Left ventricle myocardium superior (tissue), 1 donor: ENCODE results near the gene FGF2. TPM values are rescaled to one million over a fixed set of nuclear protein-coding genes. Genes with fewer than 3 reads are reported as not detected.
"Not testable (repeated sequence)": the region's sequence is repeated elsewhere in the genome, so short reads cannot be mapped to it uniquely, and the experiment has no call there.

Source experiments
- ATAC-seq: fragments of 200-7000 bp; cut with Tn5 transposase; one replicate; pipeline ENCODE4 v1.9.1; 2020; ENCODE audit warnings: mild to moderate bottlenecking, moderate library complexity
- DNase-seq: peaks from one replicate; pipeline ENCODE4 v3.0.0-alpha.2; 2020
- intact Hi-C: fragments of 100-400 bp; cut with micrococcal nuclease; formaldehyde crosslinking; loops from one replicate; pipeline ENCODE4 v1.11.0; 2022
- total RNA-seq: library from RNA; stranded (reverse); fragmentation: NEBNext Ultra II Directional; extraction: Animal tissue kit (Norgen Biotek cat#: 25700); gene quantifications from one replicate; pipeline ENCODE4 v1.2.1, GENCODE V29; 2021
- donor health status: DM: no; HTN: yes; CAD: no; lungs with severe emphysema.

Gene FGF2
- total RNA-seq, 1 donor from 2014 or later: 5.2 TPM

DNA sequence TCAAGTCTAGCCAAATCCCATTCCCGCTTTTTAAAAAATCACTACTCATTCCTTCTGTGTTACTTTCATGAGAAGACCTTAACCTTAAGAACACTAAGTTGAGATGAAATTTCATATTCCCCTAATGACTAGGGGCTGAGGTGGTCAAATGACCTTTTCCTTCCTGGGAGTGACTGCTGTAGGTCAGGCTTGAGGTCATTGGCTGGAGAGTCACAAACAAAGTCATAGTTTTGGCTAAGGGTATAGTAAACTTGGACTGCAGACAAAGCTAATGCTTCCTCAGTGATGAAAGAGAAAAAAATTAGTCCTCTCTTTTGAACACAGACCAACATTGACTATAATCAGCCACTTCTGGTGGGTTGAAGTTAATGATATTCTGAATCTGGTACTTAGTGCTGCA is 16.0 kb upstream of the FGF2 start:
- ATAC-seq: no peak
- intact Hi-C loops: no loop called here
- no peak for DNase-seq

- DNase-seq, intact Hi-C loops, ATAC-seq: not testable (repeated sequence)
Observed at GRCh38 chr4:122811781-122812180, 14.8 kb upstream of the FGF2 start.

- ATAC-seq, intact Hi-C loops, DNase-seq: not testable (repeated sequence)
Observed at GRCh38 chr4:122812823-122813222, 13.8 kb upstream of the FGF2 start.

DNA sequence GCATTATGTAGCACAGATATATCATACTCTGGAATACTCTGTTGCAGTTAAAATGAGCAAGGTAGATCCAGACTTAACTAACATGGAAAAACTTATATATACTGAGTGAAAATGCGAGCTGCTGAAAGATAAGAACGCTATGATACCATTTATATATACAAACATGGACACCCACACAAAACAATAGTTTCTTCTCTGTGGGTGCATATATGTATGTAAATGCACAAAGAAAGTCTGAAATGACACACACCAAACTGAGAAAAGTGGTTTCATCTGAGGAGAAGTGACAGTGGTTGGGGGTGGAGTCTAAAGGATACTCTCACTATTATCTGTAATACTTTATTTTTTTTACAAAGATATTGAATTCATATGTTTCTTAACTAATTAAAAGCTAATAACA is 12.2 kb upstream of the FGF2 start:
- no peak for DNase-seq
- ATAC-seq: no peak
- intact Hi-C loops: no loop called here

DNA sequence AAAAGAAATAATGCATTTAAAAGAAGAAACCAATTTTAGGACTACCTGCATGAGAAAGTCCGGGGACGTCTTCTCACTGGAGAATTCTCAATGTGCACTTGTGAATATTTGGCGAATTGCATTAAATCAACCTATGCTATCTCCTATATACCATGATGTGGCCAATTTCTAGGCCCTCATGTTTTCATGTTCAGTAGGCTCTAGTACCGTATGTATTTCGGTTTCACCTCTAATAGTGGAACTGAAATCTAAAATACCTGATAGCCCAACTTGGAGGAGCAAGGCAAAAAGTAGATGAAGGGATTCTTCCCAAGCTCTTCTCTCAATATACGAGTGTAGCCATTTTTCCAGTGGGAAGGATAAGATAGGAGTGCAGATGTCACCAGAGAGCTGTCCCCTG is 11.4 kb upstream of the FGF2 start:
- no peak for DNase-seq
- intact Hi-C loops: no loop called here
- ATAC-seq: no peak

DNA sequence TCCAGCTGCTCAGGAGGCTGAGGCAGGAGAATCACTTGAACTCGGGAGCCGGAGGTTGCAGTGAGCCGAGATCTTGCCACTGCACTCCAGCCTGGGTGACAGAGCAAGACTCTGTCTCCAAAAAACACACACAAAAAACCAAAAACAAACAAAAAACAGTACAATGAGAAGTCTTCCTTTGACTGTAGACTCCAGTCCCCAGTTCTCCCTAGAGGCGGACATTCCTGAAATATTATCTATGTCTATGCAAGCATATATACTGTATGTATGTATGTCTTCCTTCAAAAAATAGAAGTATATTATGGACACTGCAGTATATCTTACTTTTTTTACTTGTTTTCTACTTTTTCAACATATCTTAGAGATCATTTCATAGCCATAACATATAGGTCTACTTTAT is 10.2 kb upstream of the FGF2 start:
- ATAC-seq: no peak
- intact Hi-C loops: no loop called here

DNA sequence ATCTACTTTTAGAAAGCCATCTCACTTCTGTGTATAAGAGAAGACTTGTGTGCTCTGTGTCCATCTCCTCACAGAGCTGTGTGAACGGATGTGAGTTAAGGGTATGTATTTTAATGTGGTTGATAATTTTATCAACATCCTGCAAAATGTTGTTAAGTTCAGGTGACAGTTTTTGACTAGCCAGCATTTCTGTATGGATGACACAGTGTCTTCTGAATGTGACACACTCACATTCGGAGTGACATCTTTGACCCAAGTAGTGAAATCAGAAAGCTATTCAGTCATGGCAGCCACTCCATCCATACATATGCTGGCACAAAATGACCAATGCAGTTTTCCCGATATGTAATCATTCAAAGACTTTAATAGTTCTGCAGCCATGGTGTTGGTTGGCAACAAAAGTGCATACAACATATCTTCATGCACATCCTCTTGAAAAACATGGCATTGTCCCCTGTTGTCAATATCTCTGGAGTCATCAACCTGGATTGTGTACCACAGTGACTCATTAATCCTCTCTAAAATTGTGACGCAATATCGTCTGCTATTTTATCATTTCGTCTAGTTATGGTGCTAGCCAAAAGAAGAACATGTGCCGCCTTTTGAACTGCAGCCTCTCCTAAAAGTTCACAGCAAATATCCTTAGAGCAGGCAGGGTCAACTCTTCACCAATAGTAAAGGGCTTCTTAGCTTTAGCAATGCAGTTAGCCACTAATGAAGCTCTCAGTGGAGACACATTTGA is 6.8 kb upstream of the FGF2 start:
- ATAC-seq: no peak
- intact Hi-C loops: no loop called here
- no peak for DNase-seq

More for the DNA sequence above, 10.2 kb upstream of the FGF2 start:
- DNase-seq: no peak

- intact Hi-C loops: no loop called here
- ATAC-seq: no peak
- DNase-seq: no peak
Observed at GRCh38 chr4:122821092-122821491, 5.5 kb upstream of the FGF2 start.

DNA sequence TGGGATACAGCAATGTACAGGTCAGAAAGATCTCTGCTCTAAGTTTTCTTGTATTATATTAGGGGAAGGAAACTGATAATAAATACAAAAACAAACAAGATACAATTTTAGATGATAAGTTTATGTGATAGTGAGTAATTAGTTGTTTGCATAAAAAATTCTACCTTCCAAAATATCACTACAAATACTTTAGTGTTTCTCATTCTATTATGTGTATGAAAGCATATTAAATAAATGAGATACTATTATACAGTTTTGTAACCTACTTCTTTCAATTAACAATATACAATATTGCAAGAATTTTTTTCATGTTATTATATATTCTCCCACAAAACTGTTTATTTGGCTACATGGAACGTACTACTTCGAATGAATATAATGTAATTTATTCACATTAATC is 4.2 kb upstream of the FGF2 start:
- intact Hi-C loops: no loop called here
- DNase-seq (no peak), ATAC-seq (no peak)

- intact Hi-C loops: no loop called here
- DNase-seq (no peak), ATAC-seq (no peak)
Observed at GRCh38 chr4:122823476-122823875, 3.2 kb upstream of the FGF2 start.

- intact Hi-C loops: no loop called here
- DNase-seq (no peak), ATAC-seq (no peak)
Observed at GRCh38 chr4:122824616-122825015, 2.0 kb upstream of the FGF2 start.

- intact Hi-C loops: no loop called here
- DNase-seq: no peak
- no peak for ATAC-seq
Observed at GRCh38 chr4:122826079-122826527, 528 bp upstream of the FGF2 start.

DNA sequence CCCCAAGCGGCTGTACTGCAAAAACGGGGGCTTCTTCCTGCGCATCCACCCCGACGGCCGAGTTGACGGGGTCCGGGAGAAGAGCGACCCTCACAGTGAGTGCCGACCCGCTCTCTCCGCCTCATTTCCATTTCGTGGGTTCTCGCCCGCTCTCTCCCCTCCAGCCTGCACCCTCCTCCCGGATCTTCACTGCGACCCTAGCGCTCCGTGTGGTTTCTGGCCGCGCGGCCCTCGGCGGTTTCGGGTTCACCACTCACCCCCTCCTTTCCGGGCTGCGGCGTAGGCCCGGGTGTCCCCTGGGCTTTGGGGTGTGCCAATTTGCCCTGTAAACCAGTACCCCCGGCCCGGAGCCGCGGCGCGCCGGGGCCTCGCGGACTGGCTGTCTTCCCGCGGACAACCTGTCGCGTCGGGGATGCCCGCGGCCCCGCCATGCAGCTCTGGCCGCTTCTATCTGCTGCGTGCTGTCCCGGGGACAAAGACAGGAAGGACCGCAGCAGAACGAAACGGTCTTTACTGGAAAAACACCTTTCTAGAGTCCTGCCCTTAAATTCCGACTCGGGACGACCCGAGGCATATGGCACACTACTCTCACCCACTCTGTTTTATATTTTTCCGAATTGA is 737 bp downstream of the FGF2 start:
- ATAC-seq (peak; percentile 67), DNase-seq (peak; percentile 59)
- intact Hi-C loops: no loop called here

GRCh38 chr4:122827879-122828601 is 1.4 kb downstream of the FGF2 start:
- no peak for DNase-seq
- ATAC-seq: peak; percentile 51
- intact Hi-C loops: no loop called here

DNA sequence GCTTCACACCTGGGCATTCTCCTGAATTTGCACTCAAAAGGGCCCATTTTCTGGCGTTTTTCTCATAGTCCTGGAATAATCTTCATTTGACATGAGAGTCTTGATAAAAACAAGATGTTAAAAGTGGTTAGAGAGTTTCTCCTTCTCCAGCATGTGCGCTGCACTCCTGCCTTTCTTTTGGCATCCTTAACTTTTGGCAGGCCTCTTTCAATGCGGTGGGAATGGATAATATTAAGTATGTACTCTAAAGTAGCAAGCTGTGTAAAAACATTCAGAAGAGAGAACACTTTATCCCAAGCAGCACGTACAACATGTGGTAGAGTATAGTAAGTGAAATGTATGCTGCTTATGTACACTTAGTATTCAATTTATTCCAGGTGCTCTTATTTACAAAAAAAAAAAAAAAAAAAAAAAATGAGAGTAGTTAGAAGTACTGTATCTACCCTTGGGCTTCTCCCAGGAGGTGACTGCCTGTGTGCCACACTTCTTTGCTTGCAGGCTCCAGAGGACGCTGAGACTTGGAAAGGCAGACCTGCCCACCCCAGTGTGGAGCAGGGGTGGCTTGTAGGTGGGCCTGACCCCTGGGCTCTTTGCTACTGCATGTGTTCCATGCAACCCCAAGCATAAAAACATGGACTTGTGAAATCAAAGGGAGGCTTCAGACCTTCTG is 3.9 kb downstream of the FGF2 start:
- DNase-seq: no peak
- no peak for ATAC-seq
- intact Hi-C loops: no loop called here

DNA sequence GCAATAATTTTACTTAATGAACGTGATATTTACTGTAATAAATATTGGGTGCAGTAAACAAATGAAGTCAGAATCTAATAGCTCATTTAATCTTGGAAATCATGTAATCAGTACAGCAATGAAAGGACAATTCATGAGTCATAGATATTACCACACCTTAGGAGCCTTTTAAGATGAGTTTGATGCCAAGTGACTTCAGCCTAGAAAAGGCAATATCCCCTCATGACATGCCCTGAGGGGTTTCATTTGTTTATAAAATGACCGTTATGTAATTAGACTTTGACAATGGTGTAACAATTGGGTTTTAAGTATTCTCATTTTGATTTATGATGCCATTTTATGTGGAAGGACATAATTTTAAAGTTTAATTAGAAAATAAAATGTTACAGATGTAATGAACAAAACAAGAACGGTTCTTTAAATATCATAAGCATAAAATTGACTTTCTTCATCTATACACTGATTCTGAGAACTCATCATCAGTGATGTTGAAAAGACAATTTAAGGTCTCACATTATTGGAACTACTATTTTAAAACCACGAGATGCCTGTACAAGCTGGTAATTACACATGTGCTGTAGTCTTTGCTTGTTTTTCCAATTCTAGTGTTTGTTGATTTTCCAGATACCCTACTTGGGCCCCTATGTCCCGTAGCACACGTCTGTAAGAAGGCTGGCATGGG is 5.0 kb downstream of the FGF2 start:
- ATAC-seq (no peak), DNase-seq (no peak)
- intact Hi-C loops: no loop called here

DNA sequence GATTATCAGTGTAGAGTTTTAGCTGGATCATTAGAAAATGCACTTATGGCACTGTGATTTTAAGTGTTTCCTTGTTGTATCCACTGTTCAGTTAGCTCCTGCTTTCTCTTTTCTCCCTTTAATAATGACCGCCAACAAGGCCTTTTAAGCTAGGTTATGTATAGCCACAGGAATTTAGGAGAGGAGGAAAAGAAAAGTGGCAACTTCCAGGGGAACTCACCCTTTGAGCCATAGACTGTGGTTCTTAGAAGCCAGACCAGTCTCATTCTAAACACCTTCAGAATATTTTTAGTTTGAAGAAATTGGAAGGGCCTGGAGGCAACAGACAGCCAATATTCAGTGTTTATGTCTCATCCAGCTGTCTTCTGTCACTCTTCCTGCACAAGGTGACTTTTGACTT is 6.1 kb downstream of the FGF2 start:
- ATAC-seq (no peak), DNase-seq (no peak)
- intact Hi-C loops: no loop called here

- intact Hi-C loops: no loop called here
- no peak for ATAC-seq
- no peak for DNase-seq
Observed at GRCh38 chr4:122833999-122834398, 7.4 kb downstream of the FGF2 start.

GRCh38 chr4:122836941-122837340 is 10.3 kb downstream of the FGF2 start:
- intact Hi-C loops: no loop called here
- no peak for ATAC-seq
- no peak for DNase-seq
